HG03280 (cell line): ENCODE results near the gene TRMT112.

Source experiments
- ATAC-seq: cut with Tn5 transposase; IDR thresholded peaks from one replicate; pipeline ENCODE4 v1.9.1; 2021; ENCODE audit warnings: mild to moderate bottlenecking, moderate library complexity; ENCODE audit not compliant: unreplicated experiment

The TRMT112 gene

DNA sequence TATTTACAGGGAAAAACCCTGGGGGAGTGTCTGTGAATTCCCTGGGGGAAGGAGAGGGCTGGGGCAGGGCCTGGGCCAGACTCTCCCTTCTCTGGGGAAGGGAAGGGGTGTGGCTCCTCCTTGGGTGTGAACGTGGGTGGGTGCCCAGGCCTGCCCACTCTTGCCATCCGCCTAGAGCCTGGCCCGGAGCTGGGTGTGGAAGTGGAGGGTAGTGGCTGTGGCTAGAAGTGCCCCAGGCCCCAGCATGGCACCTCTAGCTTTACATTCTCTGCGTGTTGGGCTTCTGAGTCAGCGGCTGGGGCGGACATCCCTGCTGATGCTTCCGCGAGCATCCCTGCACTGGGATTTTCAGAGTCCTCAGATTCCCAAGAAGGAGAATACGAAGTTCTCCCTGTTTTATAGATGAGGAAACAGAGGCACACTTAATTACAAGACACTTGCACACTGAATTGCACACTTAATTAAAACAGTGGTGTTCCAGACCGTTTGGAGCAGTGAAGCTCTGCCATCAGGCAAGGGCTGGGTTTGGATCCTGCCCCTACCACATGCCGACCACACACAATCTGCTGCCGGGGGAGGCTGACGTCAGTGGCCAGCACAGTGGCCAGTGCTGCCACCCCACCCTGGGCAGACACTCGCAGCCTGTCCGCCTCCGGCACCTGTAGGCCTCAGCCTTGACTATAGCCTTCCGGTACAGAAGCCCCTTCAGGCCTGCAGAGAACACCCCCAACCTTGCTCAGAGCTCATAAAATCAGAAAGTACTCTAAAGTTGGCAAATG is 40.5 kb downstream of the TRMT112 start:
- no peak for ATAC-seq

GRCh38 chr11:64275841-64276240 is 41.5 kb downstream of the TRMT112 start:
- no peak for ATAC-seq

- ATAC-seq: no peak
Measured at GRCh38 chr11:64275031-64275800, 42.1 kb downstream of the TRMT112 start.

- ATAC-seq: peak; percentile 64
Measured at GRCh38 chr11:64269540-64270220, 47.7 kb downstream of the TRMT112 start.

DNA sequence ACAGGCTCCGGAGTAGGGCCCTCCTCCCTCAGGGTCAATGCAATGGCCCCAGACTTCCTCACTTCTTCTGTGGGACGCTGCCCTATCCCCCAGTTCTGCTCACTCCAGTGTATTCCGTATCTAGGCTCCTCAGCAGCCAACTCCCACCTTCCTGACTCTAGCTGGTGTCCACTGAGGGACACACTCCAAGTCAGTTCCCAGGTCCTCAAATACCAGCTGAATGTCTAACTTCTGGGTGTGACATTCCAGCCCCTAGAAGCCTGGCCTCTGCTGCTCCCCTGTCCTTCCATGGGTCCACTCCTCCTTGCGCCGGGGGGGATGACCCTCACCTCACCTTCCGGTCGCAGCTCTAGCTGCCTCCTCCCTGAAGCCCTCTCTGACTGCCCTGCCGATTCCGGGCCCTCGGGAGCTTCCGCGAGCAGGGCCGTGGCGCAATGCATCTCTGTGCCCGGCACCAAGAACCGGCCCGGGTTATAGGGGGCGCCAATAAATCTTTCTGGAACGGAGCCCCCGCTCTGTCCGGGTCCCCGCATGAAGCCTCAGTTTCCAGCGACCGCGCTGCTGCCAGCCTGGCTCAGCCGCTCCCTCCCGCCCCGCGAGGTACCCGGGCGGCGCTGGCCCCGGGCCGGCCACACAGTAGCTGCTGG is 48.3 kb downstream of the TRMT112 start:
- peak; percentile 9 for ATAC-seq

DNA sequence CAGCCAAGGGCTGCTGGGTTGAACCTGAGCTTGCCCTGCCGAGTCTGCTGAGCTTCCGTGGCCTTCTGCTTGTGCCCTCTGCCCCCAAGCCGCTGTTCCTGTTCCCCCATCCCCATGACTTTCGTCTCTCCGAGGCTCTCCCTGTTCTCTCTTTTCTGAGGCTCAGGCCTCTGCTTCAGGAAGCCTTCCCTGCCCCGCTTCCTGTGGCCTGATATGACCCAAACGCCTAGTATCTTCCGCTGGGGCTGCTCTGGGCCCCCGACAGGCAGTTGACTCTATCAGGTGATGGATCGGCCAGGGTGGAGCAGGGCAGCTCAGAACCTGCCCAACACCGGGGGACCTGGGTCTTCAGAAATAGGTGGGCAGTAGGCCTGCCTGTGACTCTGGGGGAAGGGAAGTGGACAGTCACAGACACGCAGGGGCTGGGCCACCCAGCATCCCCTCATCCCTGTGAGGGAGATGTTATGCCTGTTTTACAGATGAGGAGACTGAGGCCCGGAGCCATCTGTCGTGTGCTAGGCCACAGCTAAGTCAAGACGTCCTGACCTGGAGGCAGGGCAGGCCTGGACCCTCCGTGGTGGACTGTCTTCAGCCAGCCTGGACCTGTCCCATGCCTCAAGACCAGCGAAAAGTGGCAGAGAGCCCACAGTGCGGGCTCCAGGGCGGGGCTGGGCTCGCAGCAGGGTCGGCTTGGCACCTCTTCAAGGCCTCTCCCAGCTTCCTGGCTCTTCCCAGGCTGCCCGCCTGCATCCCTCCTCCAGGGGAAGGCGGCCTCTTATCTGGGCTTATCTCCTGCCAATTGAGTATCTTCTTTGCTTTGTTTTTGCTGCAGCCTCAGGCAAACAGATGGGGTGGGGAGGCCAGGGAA is 49.1 kb downstream of the TRMT112 start:
- no peak for ATAC-seq

DNA sequence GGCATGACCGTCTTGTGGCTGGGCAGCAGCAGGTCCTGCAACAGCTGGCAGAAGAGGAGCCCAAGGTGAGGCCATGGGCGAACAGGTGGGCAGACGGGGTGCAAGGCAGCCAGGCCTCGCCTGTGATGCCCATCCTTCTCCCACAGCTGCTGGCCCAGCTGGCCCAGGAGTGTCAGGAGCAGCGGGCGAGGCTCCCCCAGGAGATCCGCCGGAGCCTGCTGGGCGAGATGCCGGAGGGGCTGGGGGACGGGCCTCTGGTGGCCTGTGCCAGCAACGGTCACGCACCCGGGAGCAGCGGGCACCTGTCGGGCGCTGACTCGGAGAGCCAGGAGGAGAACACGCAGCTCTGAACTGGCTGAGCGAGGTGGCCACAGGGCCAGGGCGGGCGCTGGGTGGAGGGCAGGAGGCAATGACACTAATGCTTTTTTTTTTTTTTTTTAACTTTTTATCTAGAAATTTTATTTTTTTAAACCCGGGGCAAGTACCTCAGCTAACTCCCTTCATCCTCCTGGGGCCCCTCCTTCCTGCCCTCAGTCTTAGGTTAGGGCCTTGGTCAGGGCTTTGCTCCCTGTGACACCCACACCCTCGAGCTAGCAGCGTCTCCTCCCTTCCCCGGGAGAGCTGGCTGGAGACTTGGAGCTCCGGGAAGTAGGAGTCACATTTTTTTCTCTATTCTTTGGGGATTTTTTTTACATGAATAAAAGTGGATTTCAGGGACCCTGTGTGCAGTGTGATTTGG is 50.0 kb downstream of the TRMT112 start:
- no peak for ATAC-seq
